ENCODE results near the gene MICAL3. TPM values are rescaled to one million over a fixed set of nuclear protein-coding genes. Genes with fewer than 3 reads are reported as not detected.
A peak's percentile ranks its signal among the peaks of the same experiment; 100 is the strongest.
"Not testable (repeated sequence)": the region's sequence is repeated elsewhere in the genome, so short reads cannot be mapped to it uniquely, and the experiment has no call there.

Gene MICAL3
- total and polyA plus RNA-seq, 2 donors, result 2.7 to 4.0 TPM

GRCh38 chr22:18028817-18029527 is 4.6 kb upstream of the MICAL3 start:
- DNase-seq (ENCODE audit: low read depth in 6 of 9, low spot score in 9 of 9), result no peak
- no peak overlapping the region for H3K27ac ChIP-seq (ENCODE audit: low read depth in 1 of 2, low read length in 1 of 2)
- 81% methylated on average over 3 of the region's 3 CpGs for WGBS
- H3K4me1 ChIP-seq (ENCODE audit: control insufficient read depth in 2 of 2, insufficient read depth in 2 of 2, low read length in 2 of 2), result peaks cover 3% of the 10 kb centered on the region in 2 donors
- H3K36me3 ChIP-seq (ENCODE audit: control insufficient read depth in 2 of 2, insufficient read depth in 2 of 2, low read length in 1 of 2), result no peaks in the 10 kb centered on the region
- no peaks in the 10 kb centered on the region for H3K9me3 ChIP-seq (ENCODE audit: control insufficient read depth in 2 of 2, insufficient read depth in 1 of 2, low read length in 1 of 2)
- H3K4me3 ChIP-seq (ENCODE audit: low read length in 2 of 2), result no peak overlapping the region
- peaks cover 5 to 24% of the 10 kb centered on the region in 2 donors for H3K27me3 ChIP-seq (ENCODE audit: control insufficient read depth in 2 of 2, insufficient read depth in 1 of 2, low read length in 1 of 2)

DNA sequence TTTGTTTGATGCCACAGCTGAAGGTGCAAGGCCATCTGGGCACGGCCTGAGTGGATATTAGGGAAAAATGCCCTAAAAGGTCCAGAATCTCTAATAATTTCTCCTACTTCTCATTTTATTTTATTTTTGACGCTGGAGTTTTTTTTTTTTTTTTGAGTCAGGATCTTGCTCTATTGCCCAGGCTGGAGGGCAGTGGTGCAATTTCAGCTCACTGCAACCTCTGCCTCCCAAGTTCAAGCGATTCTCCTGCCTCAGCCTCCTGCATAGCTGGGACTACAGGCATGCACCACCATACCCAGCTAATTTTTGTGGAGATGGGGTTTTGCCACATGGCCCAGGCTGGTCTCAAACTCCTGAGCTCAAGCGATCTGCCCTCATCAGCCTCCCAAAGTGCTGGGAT is 1.5 kb upstream of the MICAL3 start:
- not testable (repeated sequence) for H3K27ac ChIP-seq (ENCODE audit: low read depth in 1 of 2, low read length in 1 of 2)

DNA sequence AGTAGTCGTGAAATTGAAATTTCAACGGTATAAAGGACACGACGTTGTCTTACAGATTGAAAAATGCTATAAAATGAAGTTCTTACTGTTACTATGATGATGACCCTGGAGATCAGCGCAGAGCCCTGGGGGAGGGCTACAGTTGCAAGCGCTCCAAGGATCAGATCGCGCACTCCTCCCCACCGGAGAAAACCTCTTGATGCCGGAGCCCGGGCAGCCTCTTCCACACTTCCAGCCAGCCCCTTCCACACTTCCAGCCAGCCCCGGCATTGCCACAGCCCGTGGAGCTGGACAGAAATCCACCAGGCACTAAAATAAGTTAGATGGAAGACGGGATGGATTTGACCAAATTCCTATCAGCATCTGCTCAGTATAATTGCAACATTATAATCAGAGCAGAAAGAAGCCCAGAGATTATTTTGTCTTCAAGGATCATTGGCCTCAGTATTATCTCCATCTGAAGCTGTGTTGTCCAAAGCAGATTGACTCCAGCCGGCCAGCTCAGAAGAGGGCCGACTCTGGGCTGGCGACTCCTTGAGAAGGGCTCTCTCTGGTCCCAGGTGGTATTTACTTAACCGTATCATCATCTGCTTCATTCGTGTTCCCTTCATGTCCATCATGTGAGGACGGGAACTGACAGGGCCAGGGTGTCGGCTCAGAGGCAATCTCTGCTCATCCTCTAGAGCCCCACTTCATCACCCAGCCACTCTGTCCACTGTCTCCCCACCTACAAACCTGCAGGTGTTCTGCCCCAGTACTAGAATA is 777 bp upstream of the MICAL3 start:
- no peak for DNase-seq (ENCODE audit: low read depth in 6 of 9, low spot score in 9 of 9)
- 62% methylated on average over 21 of the region's 21 CpGs for WGBS
- Histone ChIP-seq H3K4me3 (ENCODE audit: low read length in 2 of 2) (peak overlapping the region in 1 of 2 donors; percentile 58), H3K36me3 (ENCODE audit: control insufficient read depth in 2 of 2, insufficient read depth in 2 of 2, low read length in 1 of 2) (no peaks in the 10 kb centered on the region), H3K9me3 (ENCODE audit: control insufficient read depth in 2 of 2, insufficient read depth in 1 of 2, low read length in 1 of 2) (no peaks in the 10 kb centered on the region), H3K27me3 (ENCODE audit: control insufficient read depth in 2 of 2, insufficient read depth in 1 of 2, low read length in 1 of 2) (peaks cover 15 to 43% of the 10 kb centered on the region in 2 donors), H3K4me1 (ENCODE audit: control insufficient read depth in 2 of 2, insufficient read depth in 2 of 2, low read length in 2 of 2) (peaks cover 6 to 9% of the 10 kb centered on the region in 2 donors), H3K27ac (ENCODE audit: low read depth in 1 of 2, low read length in 1 of 2) (no peak overlapping the region)

More for the DNA sequence above, 1.5 kb upstream of the MICAL3 start:
- H3K36me3 ChIP-seq (ENCODE audit: control insufficient read depth in 2 of 2, insufficient read depth in 2 of 2, low read length in 1 of 2); H3K4me1 ChIP-seq (ENCODE audit: control insufficient read depth in 2 of 2, insufficient read depth in 2 of 2, low read length in 2 of 2); H3K9me3 ChIP-seq (ENCODE audit: control insufficient read depth in 2 of 2, insufficient read depth in 1 of 2, low read length in 1 of 2); DNase-seq (ENCODE audit: low read depth in 6 of 9, low spot score in 9 of 9); H3K4me3 ChIP-seq (ENCODE audit: low read length in 2 of 2): not testable (repeated sequence)
- 98% methylated on average over 4 of the region's 4 CpGs for WGBS
- peaks cover 15 to 43% of the 10 kb centered on the region in 2 donors for H3K27me3 ChIP-seq (ENCODE audit: control insufficient read depth in 2 of 2, insufficient read depth in 1 of 2, low read length in 1 of 2)

DNA sequence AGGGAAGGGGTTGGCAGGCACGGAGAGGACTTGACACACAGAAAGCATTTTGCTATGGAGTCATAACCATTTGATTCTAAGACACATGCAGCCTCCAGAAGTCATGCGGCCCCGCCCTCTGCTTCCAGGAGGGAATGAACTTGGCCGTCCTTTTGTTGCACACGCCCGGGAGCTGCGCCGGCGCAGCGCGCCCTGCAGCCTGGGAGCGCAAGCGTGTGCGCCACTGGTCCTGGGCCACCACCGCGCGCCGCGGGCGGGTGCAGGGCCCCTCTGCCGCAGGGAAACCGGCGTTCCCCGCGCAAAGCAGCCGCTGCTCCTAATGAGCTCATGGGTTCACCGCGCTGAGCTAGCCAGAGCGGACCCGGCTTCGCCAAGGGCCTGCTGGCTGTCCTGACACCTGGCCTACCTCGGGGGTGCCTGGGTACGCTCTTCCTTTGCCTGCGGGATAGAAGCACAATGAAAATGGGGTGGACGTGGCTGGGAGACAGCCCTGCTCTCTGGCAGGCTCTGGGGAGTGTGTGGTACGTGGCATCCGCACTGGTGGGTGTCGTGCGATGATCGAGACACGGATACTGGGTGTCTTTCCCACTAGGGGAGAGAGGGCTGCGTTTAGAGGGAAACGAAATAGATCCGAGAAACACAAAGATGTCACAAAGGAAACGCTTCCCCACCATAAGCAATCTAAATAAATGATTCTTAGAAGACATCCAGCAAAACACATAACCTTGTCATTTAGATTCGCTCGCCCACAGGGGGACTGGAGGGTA is 669 bp downstream of the MICAL3 start:
- no peak overlapping the region for H3K27ac ChIP-seq (ENCODE audit: low read depth in 1 of 2, low read length in 1 of 2)
- 2% methylated on average over 47 of the region's 47 CpGs for WGBS
- DNase-seq (ENCODE audit: low read depth in 6 of 9, low spot score in 9 of 9), result peak in 3 of 9 donors; percentile 14 to 45 (median 15)

GRCh38 chr22:18022876-18023275 is 1.5 kb downstream of the MICAL3 start:
- H3K27ac ChIP-seq (ENCODE audit: low read depth in 1 of 2, low read length in 1 of 2), result no peak overlapping the region
- H3K9me3 ChIP-seq (ENCODE audit: control insufficient read depth in 2 of 2, insufficient read depth in 1 of 2, low read length in 1 of 2), result no peaks in the 10 kb centered on the region
- no peak for DNase-seq (ENCODE audit: low read depth in 6 of 9, low spot score in 9 of 9)
- no peak overlapping the region for H3K4me3 ChIP-seq (ENCODE audit: low read length in 2 of 2)
- peaks cover 15 to 43% of the 10 kb centered on the region in 2 donors for H3K27me3 ChIP-seq (ENCODE audit: control insufficient read depth in 2 of 2, insufficient read depth in 1 of 2, low read length in 1 of 2)
- no peaks in the 10 kb centered on the region for H3K36me3 ChIP-seq (ENCODE audit: control insufficient read depth in 2 of 2, insufficient read depth in 2 of 2, low read length in 1 of 2)
- 90% methylated on average over 3 of the region's 3 CpGs for WGBS
- H3K4me1 ChIP-seq (ENCODE audit: control insufficient read depth in 2 of 2, insufficient read depth in 2 of 2, low read length in 2 of 2), result peaks cover 6 to 9% of the 10 kb centered on the region in 2 donors

More for the DNA sequence above, 669 bp downstream of the MICAL3 start:
- H3K27me3 ChIP-seq (ENCODE audit: control insufficient read depth in 2 of 2, insufficient read depth in 1 of 2, low read length in 1 of 2), result peaks cover 15 to 43% of the 10 kb centered on the region in 2 donors
- peak overlapping the region; percentile 8 to 58 for H3K4me3 ChIP-seq (ENCODE audit: low read length in 2 of 2)
- no peaks in the 10 kb centered on the region for H3K36me3 ChIP-seq (ENCODE audit: control insufficient read depth in 2 of 2, insufficient read depth in 2 of 2, low read length in 1 of 2)
- H3K9me3 ChIP-seq (ENCODE audit: control insufficient read depth in 2 of 2, insufficient read depth in 1 of 2, low read length in 1 of 2), result no peaks in the 10 kb centered on the region
- H3K4me1 ChIP-seq (ENCODE audit: control insufficient read depth in 2 of 2, insufficient read depth in 2 of 2, low read length in 2 of 2), result peaks cover 6 to 9% of the 10 kb centered on the region in 2 donors

DNA sequence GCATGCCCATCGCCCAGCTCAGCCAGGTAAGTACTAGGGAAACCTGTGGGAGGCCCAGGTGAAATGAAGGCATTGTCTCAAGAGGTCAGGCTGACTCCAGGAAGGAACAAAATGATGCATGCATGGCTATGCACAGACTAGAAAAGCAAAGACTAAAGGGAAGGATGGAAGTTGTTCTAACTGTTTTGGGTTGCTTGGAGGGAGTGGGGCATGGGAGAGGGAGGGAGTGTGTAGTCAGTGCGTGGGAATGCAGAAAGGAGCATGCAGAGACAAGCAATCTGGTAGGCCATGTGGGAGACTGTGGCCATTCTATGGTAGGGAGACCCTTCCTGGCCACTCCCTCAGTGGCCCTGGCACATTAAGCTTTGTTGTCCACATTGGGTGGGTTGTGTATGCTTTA is 2.9 kb downstream of the MICAL3 start:
- H3K27ac ChIP-seq (ENCODE audit: low read depth in 1 of 2, low read length in 1 of 2), result no peak overlapping the region
- DNase-seq (ENCODE audit: low read depth in 6 of 9, low spot score in 9 of 9), result no peak
- 97% methylated on average over 2 of the region's 2 CpGs for WGBS

DNA sequence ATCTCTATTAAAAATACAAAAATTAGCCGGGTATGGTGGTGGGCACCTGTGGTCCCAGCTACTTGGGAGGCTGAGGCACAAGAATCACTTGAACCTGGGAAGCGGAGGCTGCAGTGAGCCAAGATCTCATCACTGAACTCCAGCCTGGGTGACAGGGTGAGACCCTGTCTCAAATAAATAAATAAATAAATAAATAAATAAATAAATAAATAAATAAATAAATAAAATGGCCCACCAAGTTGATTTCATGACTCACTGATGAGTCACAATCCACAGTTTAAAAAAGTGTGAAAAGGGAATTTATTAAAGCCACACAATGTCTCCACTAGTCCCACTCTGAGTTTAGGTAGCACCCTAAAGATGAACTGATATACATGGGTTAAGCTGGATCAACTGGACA is 3.6 kb downstream of the MICAL3 start:
- not testable (repeated sequence) for H3K4me3 ChIP-seq (ENCODE audit: low read length in 2 of 2); H3K9me3 ChIP-seq (ENCODE audit: control insufficient read depth in 2 of 2, insufficient read depth in 1 of 2, low read length in 1 of 2); H3K27ac ChIP-seq (ENCODE audit: low read depth in 1 of 2, low read length in 1 of 2); H3K4me1 ChIP-seq (ENCODE audit: control insufficient read depth in 2 of 2, insufficient read depth in 2 of 2, low read length in 2 of 2); DNase-seq (ENCODE audit: low read depth in 6 of 9, low spot score in 9 of 9); H3K36me3 ChIP-seq (ENCODE audit: control insufficient read depth in 2 of 2, insufficient read depth in 2 of 2, low read length in 1 of 2)
- H3K27me3 ChIP-seq (ENCODE audit: control insufficient read depth in 2 of 2, insufficient read depth in 1 of 2, low read length in 1 of 2), result peaks cover 15 to 36% of the 10 kb centered on the region in 2 donors
- 98% methylated on average over 2 of the region's 2 CpGs for WGBS

More for the DNA sequence above, 2.9 kb downstream of the MICAL3 start:
- H3K4me3 ChIP-seq (ENCODE audit: low read length in 2 of 2), result no peak overlapping the region
- no peaks in the 10 kb centered on the region for H3K36me3 ChIP-seq (ENCODE audit: control insufficient read depth in 2 of 2, insufficient read depth in 2 of 2, low read length in 1 of 2)
- H3K4me1 ChIP-seq (ENCODE audit: control insufficient read depth in 2 of 2, insufficient read depth in 2 of 2, low read length in 2 of 2), result peaks cover 6 to 9% of the 10 kb centered on the region in 2 donors
- peaks cover 15 to 40% of the 10 kb centered on the region in 2 donors for H3K27me3 ChIP-seq (ENCODE audit: control insufficient read depth in 2 of 2, insufficient read depth in 1 of 2, low read length in 1 of 2)
- no peaks in the 10 kb centered on the region for H3K9me3 ChIP-seq (ENCODE audit: control insufficient read depth in 2 of 2, insufficient read depth in 1 of 2, low read length in 1 of 2)

DNA sequence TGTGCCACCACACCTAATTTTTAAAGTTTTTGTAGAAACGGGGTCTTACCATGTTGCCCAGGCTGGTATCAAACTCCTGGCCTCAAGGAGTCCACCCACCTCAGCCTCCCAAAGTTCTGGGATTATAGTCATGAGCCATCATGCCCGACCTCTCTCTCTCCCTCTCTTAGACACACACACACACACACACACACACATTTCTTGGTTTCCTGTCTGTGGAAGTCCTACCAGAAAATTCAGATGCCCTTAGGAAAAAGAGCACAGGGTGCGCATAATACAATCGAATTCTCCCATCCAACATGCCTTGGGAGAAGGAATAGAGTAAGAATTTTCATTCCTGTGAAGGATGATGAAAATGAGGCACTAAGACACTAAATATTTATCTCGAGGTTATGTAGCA is 10.4 kb downstream of the MICAL3 start:
- Histone ChIP-seq H3K27me3 (ENCODE audit: control insufficient read depth in 2 of 2, insufficient read depth in 1 of 2, low read length in 1 of 2) (no peaks in the 10 kb centered on the region), H3K27ac (ENCODE audit: low read depth in 1 of 2, low read length in 1 of 2) (no peak overlapping the region), H3K4me1 (ENCODE audit: control insufficient read depth in 2 of 2, insufficient read depth in 2 of 2, low read length in 2 of 2) (no peaks in the 10 kb centered on the region), H3K4me3 (ENCODE audit: low read length in 2 of 2) (no peak overlapping the region), H3K36me3 (ENCODE audit: control insufficient read depth in 2 of 2, insufficient read depth in 2 of 2, low read length in 1 of 2) (no peaks in the 10 kb centered on the region), H3K9me3 (ENCODE audit: control insufficient read depth in 2 of 2, insufficient read depth in 1 of 2, low read length in 1 of 2) (no peaks in the 10 kb centered on the region)
- 84% methylated on average over 5 of the region's 5 CpGs for WGBS
- DNase-seq (ENCODE audit: low read depth in 6 of 9, low spot score in 9 of 9), result no peak
